ENCODE measurements around the gene SPAM1. TPM values are rescaled to one million over a fixed set of nuclear protein-coding genes. Genes with fewer than 3 reads are reported as not detected.

Gene SPAM1
- total and polyA plus RNA-seq, 10 donors: not detected

DNA sequence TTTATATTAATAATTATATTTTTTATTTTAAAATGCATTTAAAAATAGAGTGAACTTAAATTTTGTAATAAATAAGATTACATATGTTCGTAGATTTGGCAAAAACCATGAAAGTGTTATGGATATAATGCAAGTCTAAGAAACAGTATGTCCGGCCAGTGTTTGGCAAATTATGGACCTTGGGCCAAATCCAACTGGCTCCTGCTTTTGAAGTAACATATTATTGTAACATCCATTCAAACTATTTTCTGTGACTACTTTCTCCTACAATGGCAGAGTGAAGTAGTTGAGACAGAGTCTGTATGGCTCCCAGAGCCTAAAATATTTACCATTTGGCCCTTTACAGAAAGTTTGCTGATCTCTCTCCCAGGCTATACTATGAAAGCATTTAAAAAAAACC is 69.0 kb downstream of the SPAM1 start:
- 82 to 91% (median 84%) methylated on average over 2 of the region's 2 CpGs for WGBS, 5 donors
- Histone ChIP-seq H3K36me3 (no peaks in the 10 kb centered on the region), H3K27me3 (replicated peaks in 1 of 7) (peaks cover 0 to 7% (median 0%) of the 10 kb centered on the region in 7 donors), H3K4me3 (no peak overlapping the region), H3K4me1 (no peaks in the 10 kb centered on the region), H3K27ac (no peak overlapping the region), H3K9me3 (peaks cover 0 to 6% (median 0%) of the 10 kb centered on the region in 8 donors)
- DNase-seq: no peak
- intact Hi-C loops (cut with DNase I; ENCODE audit: low total_unique reads): no loop called here
- TF ChIP-seq POLR2A (IDR thresholded peaks at IDR 0.05): no peak
- TF ChIP-seq POLR2AphosphoS5 (IDR thresholded peaks at IDR 0.05): no peak
- TF ChIP-seq CTCF (IDR thresholded peaks at IDR 0.05 in 8 of 11, conservative IDR thresholded peaks at IDR 0.05 in 3 of 11): no peak

DNA sequence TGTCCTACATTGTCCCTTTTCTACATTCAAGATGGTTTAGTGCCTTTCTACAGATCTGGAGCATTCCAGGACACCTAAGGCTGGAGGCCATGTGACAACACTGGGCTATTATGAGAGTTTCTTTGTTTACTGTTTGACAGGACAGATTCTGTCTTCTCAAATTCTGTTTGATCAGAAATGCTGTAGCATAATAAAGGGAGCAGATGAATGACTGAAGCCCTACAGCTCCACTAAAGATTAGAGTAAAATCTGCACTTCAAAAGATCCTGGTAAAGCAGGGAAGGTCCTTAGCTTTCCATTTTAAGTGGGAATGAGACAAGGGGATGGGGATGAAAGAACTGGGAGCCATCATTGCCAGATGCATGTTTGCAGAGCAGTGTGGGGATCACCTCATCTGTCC is 69.4 kb downstream of the SPAM1 start:
- no peak overlapping the region for H3K27ac ChIP-seq
- H3K4me3 ChIP-seq: no peak overlapping the region
- no peak for DNase-seq
- no peak for TF ChIP-seq POLR2AphosphoS5 (IDR thresholded peaks at IDR 0.05)
- no peak for TF ChIP-seq CTCF (IDR thresholded peaks at IDR 0.05 in 8 of 11, conservative IDR thresholded peaks at IDR 0.05 in 3 of 11)
- peaks cover 0 to 6% (median 0%) of the 10 kb centered on the region in 8 donors for H3K9me3 ChIP-seq
- H3K36me3 ChIP-seq: no peaks in the 10 kb centered on the region
- no peaks in the 10 kb centered on the region for H3K4me1 ChIP-seq
- intact Hi-C loops (cut with DNase I; ENCODE audit: low total_unique reads): no loop called here
- H3K27me3 ChIP-seq (replicated peaks in 1 of 7): peaks cover 0 to 7% (median 0%) of the 10 kb centered on the region in 7 donors

GRCh38 chr7:123995617-123996326 is 70.7 kb downstream of the SPAM1 start:
- peaks cover 0 to 9% (median 1%) of the 10 kb centered on the region in 8 donors for H3K9me3 ChIP-seq
- H3K36me3 ChIP-seq: no peaks in the 10 kb centered on the region
- H3K27ac ChIP-seq: no peak overlapping the region
- no peak overlapping the region for H3K4me3 ChIP-seq
- intact Hi-C loops (cut with DNase I; ENCODE audit: low total_unique reads): no loop called here
- no peaks in the 10 kb centered on the region for H3K4me1 ChIP-seq
- H3K27me3 ChIP-seq (replicated peaks in 1 of 7): peaks cover 0 to 7% (median 0%) of the 10 kb centered on the region in 7 donors
- DNase-seq: no peak
- TF ChIP-seq POLR2AphosphoS5 (IDR thresholded peaks at IDR 0.05) (no peak), POLR2A (IDR thresholded peaks at IDR 0.05) (no peak), CTCF (IDR thresholded peaks at IDR 0.05 in 8 of 11, conservative IDR thresholded peaks at IDR 0.05 in 3 of 11) (no peak)
- 88 to 93% (median 91%) methylated on average over 10 of the region's 10 CpGs for WGBS, 5 donors

- no peak for TF ChIP-seq POLR2A (IDR thresholded peaks at IDR 0.05)
- TF ChIP-seq CTCF (IDR thresholded peaks at IDR 0.05 in 8 of 11, conservative IDR thresholded peaks at IDR 0.05 in 3 of 11): no peak
- TF ChIP-seq POLR2AphosphoS5 (IDR thresholded peaks at IDR 0.05): no peak
- H3K4me1 ChIP-seq: no peaks in the 10 kb centered on the region
- H3K36me3 ChIP-seq: no peaks in the 10 kb centered on the region
- WGBS, 5 donors: 87 to 95% (median 94%) methylated on average over 6 of the region's 6 CpGs
- H3K27ac ChIP-seq: no peak overlapping the region
- DNase-seq: no peak
- H3K27me3 ChIP-seq (replicated peaks in 1 of 7): peaks cover 0 to 7% (median 0%) of the 10 kb centered on the region in 7 donors
- H3K4me3 ChIP-seq: no peak overlapping the region
- intact Hi-C loops (cut with DNase I; ENCODE audit: low total_unique reads): no loop called here
- H3K9me3 ChIP-seq: peaks cover 0 to 12% (median 6%) of the 10 kb centered on the region in 8 donors
Observed at GRCh38 chr7:123996327-123996625, 71.2 kb downstream of the SPAM1 start.
